GM19324 (cell line): Measurements from ENCODE around the gene COA7.
"Not testable (repeated sequence)": the region's sequence is repeated elsewhere in the genome, so short reads cannot be mapped to it uniquely, and the experiment has no call there.

Experiments
- ATAC-seq: cut with Tn5 transposase; IDR thresholded peaks from one replicate; pipeline ENCODE4 v1.9.1; 2021; ENCODE audit warnings: mild to moderate bottlenecking, moderate library complexity; ENCODE audit not compliant: unreplicated experiment, low FRiP score

COA7 gene

DNA sequence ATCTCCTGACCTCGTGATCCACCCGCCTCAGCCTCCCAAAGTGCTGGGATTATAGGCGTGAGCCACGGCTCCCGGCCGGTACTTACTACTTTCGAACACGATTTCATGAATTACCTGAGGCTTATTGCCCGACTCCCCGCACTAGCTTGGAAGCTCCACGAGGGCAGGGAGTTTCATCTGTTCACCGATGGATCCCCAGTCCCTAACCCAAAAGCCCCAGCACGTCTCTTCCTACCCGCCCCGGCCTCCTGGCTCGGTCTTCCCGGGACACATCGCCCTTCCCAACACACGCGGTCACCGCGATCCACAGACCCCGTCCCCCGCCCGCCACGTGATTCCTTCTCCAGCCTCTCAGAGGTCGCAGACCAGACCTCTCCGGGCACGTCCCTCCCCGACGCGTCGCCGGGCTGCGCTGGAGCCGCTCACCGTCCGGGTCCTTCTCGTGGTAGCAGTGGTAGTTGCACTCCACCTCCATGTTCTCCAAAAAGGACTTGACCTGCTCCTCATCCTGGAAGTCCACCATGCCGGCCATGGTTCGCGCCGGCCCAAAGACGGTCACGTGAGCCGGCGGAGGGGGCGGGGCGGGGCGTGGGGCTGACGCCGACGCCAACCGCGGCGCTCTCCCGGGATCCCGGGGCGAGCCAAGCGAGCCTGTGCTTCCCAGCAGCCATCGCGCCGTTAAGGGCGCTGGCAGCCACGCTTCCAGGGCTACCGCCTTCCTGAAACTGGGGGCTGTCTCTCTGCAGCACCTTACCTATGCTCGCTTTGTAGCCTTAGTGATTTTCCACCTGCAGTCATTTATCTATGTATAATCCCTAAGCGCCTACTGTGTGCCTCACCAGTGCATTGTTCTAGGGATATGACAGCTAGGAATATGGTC is at the start of gene COA7:
TSS of gene COA7 (minus strand) at position 553 of the 880 bp plus-strand sequence. CDS start at position 532, 21 bp downstream.
- ATAC-seq = peak; percentile 55

DNA sequence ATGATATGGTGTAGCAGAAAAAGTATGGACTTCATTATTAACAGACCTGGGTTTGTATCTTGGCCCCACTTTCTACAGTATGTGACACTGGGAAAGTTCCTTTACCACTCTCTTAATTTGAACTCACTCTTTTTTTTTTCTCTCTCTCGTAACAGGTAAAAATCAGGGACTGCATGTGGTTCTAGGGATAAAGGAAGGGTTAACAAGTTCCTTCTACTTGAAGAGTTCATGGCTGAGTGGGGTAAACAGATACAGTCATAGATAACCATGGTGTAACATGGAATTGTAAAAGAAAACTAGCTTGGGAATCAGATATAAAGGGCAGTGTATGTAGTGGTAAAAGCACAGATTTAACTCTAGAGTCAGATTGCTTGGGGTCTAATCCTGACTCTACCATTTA is 49.3 kb upstream of the COA7 start:
- no peak for ATAC-seq

DNA sequence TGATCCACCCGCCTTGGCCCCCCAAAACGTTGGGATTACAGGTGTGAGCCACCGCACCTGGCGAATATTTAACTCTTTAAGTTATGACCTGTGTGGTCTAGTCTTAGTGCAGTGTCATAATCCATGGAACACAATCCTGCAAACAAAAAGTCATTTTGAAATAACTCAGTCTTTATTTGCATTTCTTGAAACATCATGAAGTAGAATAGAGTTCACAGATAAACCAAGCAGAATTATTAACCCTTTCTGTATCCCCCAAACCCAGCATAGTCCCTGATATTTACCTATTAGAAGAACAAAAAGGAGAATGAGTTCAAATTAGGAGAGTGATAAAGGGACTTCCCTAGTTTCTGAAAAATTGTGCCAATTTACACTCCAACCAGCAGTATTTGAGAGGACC is 48.0 kb upstream of the COA7 start:
- ATAC-seq = no peak

DNA sequence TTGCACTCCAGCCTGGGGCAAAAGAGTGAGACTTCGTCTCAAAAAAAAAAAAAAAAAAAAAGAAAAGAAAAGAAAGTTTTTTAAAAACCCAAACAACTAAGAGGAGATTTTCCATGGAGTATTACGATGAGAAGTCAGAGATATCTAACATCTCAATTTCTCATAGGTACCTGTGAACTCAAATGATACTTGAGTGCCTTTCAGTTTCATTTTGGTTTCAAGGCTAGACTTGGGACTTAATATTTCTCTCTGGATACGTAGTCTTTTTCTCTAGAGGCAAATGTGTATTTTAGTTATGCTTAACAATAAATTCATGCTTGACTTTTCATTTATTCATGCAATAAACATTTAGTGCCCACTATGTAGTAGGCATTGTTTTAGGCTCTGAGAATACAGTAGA is 43.1 kb upstream of the COA7 start:
- no peak for ATAC-seq

DNA sequence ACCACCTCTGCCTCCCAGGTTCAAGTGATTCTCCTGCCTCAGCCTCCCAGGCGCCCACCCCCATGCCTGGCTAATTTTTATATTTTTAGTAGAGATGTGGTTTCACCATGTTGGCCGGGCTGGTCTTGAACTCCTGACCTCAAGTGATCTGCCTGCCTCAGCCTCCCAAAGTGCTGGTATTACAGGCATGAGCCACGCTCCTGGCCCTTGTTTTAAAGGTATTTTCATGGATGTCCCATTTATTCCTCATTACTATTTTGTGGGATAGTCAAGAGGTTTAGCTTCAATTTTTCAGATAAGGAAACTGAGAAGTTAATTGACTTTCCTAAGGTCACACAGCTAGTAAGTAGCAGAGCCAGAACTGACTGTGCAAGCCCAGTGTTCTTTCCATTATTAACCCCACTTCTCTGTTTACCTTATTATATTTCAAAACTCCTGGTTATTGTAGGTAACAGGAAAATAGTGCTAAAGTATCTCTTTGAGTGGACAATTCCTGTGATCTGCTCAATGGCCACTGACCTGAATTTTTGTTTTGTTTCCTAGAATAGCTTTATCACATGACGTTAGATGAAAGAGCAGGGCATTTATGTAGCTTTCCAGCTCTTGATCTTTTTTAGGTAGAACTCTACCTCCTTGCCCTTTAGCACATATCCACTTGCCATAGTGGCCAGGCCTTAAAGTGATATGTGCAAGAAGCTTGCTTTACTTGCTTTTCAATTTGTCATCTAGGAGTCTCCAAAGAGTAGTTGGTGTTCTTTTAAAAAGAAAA is 41.7 kb upstream of the COA7 start:
- no peak for ATAC-seq

DNA sequence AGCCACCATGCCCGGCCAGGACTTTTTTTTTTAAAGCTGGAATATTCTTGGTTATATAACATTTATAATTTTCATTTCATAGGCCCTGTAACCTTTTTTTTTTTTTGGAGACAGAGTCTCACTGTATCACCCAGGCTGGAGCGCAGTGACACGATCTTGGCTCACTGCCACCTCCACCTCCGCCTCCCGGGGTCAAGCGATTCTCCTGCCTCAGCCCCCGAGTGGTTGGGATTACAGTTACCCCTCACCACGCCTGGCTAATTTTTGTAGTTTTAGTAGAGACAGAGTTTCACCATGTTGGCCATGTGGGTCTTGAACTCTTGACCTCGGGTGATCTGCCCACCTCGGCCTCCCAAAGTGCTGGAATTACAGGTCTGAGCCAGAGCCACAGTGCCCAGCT is 40.7 kb upstream of the COA7 start:
- no peak for ATAC-seq

DNA sequence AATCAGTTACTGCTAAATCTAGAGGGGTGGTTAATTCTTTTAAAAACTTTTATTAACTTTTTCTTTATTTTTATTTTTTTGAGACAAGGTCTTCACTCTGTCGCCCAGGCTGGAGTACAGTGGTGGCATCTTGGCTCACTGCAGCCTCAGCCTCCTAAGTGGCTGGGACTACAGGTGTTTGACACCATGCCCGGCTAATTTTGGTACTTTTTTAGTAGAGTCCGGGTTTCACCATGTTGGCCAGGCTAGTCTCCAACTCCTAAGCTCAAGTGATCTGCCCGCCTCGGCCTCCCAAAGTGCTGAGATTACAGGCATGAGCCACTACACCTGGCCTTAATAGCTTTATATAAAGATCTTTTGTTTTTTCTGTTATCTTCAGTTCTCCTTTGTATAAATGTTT is 40.0 kb upstream of the COA7 start:
- ATAC-seq = no peak

DNA sequence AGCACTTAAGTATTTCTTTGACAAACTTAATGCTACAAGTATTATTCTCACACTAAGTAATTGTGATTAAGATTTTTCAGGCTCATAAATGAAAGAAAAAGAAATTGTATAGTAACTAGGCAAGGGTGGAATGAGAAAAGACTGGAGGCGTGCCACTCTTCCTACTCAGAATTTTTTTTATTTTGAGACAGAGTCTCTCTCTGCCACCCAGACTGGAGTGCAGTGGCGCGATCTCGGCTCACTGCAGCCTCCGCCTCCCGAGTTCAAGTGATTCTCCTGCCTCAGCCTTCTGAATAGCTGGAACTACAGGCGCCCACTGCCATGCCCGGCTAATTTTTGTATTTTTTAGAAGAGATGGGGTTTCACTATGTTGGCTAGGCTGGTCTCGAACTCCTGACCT is 37.2 kb upstream of the COA7 start:
- ATAC-seq = not testable (repeated sequence)

DNA sequence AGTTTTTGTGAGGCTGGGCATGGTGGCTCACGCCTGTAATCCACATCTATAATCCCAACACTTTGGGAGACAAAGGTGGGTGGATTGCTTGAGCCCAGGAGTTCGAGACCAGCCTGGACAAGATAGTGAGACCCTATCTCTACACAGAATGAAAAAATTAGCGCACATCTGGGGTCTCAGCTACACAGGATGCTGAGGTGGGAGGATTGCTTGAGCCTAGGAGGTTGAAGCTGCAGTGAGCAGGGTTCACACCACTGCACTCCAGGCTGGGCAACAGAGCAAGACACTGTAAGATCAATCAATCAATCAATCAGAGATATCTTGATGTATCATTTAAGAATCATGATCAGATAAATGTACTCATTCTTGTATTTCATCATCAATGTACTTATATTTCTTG is 35.2 kb upstream of the COA7 start:
- no peak for ATAC-seq

DNA sequence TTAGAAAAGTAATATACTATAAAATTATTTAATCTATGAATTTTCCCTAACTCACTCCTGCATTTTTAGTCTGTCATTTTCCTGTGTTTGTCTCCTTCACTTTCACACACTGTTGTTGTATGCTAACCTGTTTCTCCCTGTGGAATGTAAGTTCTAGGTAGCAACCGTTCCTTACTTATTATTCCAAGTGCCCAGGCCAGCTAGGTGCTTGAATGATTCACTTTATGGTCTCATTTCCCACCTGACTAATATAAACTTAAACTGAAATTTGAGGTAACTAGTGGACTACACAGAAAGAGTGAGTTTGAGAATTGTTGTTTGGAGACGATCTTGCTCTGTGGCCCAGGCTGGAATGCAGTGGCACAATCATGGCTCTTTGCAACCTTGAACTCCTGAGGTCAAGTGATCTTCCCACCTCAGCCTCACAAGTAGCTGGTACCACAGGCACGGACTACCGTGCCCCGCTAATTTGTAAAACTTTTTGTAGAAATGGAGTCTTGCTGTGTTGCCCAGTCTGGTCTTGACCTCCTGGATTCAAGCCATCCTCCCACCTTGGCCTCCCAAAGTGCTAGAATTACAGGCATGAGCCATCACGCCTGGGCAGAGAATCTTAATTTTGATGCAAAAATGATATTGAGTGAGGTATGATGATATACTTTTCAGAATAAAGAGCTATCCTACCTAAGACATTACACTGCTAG is 30.0 kb upstream of the COA7 start:
- no peak for ATAC-seq

DNA sequence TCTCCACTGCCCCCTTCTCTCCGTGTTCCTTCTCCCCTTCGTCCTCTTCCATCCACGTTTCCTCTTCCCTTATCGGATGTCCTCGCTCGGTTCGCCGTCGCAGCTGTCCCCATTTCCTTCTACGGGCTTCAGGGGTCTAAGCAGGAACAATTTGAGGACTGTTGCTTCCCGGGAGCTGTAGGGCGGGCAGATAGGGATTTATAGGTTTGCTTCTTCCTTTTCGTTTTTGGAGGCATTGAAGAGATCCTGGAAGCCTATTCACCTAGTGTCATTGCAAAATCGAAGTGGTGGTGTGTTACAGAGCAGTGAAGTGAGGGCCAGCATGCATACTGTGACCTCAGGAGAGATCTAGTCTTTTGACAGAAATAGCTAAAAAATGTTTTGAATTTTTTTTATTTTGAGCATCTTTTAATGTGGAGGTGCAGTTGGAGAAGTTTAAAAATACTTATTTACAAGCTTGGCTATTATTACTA is 29.0 kb upstream of the COA7 start:
- no peak for ATAC-seq

DNA sequence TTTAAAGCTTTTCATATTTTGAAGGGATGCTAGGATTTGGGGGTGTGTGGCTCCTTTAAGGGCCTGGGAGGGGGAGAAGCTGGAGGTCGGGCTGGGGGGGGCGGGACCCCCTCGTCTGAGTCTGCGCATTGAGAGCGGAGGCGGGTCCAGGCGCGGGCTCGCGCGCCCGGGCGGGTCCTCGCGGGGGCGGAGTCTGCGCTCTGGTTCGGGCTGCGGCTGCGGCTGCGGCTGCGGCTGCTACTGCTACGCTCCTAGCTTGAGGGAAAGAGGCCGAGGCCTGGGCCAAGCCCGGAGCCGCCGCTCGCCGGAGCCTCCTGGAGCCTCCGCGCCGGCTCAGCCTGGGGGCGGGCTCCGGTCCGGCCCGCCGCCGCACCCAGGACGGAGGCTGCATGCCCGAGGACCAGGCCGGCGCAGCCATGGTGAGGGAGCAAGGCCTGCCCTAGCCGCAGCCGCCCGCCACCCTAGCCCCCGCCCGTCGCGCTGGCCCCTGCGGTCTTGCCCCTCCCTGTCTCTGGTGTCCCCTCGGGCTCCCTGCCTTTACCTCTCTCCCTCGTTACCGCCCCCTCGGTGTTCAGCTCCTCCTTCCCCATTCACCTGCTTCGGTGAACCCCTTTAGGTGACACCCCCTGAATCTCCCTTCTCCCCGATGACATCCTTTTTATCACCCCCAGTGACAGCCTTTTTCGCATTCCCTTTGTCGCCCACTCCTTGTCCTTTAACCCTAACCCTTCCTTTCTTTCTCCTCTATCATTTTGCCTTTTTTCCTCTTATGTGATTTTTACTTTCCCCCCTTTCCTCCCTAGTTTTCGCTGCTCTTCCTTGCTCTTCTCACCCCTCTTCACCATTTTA is 28.3 kb upstream of the COA7 start, which contains the start of gene ZYG11B:
TSS of gene ZYG11B (plus strand) at position 189 of the 849 bp plus-strand sequence. CDS start at position 390, 201 bp downstream.
- peak; percentile 97 for ATAC-seq

DNA sequence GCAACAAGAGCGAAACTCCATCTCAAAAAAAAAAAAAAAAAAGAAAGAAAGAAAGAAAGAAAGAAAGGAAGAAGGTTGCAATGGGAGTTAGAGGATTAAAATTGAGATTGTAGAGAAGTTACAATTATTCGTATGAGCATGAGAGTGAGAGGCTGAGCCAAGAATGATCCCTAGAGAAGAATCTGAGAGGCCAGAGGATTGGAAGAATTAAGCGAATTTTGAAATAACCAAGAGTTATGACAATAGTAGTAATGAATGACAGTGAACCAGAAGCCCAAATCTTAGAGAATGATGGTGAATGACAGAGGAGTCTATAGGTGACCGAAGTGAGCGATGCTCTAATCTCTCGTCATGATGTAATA is 27.7 kb upstream of the COA7 start:
- ATAC-seq = no peak

DNA sequence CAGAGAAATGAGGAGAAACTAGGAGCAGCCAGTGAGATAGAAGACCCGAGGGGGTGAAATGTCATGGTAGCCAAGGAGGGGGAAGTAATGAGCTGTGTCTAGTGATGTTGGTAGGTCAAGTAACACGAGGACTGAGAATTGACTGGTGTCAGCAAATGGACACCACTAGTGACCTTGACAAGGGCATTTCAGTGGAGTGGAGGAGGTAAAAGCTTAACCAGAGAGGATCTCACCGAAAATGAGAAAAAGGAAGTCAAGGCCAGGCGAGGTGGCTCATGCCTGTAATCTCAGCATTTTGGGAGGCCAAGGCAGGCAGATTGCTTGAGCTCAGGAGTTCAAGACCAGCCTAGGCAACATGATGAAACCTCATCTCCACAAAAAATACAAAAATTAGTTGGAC is 25.1 kb upstream of the COA7 start:
- no peak for ATAC-seq

DNA sequence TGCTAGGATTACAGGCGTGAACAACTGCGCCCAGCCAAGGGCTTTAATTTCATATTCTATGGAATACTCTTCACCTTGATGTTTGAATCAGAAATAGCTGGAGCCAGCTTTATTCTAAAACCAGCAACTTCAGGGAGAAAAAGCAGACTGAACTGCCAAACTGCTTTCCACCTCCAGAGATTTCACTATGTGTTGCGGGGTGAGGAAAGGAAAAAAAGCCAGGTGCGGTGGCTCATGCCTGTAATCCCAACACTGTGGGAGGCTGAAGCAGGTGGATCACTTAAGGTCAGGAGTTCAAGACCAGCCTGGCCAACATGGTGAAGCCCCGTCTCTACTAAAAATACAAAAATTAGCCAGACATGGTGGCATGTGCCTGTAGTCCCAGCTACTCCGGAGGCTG is 17.1 kb upstream of the COA7 start:
- not testable (repeated sequence) for ATAC-seq

DNA sequence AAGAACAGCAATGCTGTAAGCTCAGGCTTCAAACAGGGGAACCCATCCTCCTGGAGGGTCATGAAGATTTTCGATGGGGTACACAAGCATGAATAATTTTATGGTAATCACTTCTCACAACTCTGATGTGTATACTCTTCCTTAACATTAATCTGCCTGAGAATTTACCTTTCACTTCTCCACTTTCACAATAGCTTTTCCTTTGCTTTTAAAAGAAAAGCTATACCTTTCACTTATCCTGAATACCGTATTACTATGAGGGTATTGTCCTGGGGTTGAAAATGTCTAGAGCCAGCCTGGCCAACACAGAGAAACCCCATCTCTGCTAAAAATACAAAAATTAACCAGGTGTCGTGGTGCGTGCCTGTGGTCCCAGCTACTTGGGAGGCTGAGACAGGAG is 15.4 kb upstream of the COA7 start:
- ATAC-seq = no peak

DNA sequence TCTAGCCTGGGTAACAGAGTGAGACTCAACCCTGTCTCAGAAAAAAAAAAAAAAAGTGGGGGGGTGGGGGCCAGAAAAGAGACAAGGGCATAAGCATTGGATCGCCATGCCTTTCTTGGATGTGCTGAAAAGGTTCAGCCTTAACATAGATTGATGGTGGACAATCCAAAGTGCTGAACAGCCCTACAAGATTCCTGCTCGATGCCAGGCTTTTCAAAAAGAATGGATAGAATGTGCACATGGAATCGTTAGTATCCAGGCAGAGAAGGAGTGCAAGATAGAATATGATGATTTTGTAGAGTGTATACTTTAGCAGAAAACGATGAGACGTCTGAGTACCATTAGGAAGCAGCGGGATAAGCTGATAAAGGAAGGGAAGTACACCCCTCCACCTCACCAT is 10.9 kb upstream of the COA7 start:
- no peak for ATAC-seq

DNA sequence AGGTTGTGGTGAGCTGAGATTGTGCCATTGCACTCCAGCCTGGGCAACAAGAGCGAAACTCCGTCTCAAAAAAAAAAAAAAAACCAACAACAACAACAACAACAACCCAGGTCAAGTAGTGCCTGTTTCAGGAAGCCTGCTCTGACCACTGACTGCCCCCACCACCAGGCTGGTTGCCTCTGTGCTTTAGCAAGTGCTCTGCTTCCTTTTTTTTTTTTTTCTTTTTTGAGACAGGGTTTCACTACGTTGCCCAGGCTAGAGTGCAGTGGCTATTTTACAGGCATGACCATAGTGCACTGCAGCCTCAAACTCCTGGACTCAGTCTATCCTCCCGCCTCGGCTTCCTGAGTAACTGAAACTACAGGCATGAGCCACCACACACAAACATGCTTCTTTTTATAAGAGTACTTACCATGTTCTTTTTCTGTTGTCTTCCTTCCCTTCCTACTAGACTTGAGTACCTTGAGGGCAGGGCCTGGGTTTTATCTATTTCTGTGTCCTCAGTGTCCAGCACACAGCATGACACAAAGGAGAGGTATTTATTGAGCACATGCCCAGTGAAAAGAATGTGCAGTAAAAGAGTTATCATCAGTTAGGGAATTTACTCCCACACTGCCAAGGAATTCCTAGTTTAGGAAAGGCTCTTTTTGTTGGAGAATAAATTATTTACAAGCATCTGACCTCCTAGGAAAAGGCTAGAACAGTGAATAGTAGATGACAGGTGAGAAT is 9.9 kb upstream of the COA7 start:
- no peak for ATAC-seq
